ENCODE results near the gene CAPS2. TPM values are rescaled to one million over a fixed set of nuclear protein-coding genes. Genes with fewer than 3 reads are reported as not detected.

Gene CAPS2
- total and polyA plus RNA-seq, 8 donors: 1.3 to 74.7 (median 2.7) TPM

- Histone ChIP-seq H3K4me1 (no peaks in the 10 kb centered on the region), H3K27me3 (no peaks in the 10 kb centered on the region), H3K9me3 (no peaks in the 10 kb centered on the region), H3K36me3 (no peaks in the 10 kb centered on the region), H3K4me3 (no peak overlapping the region), H3K27ac (no peak overlapping the region)
- no peak for DNase-seq
- TF ChIP-seq CTCF (IDR thresholded peaks at IDR 0.05) (no peak), POLR2AphosphoS5 (IDR thresholded peaks at IDR 0.05) (no peak), EP300 (IDR thresholded peaks at IDR 0.05) (no peak), POLR2A (IDR thresholded peaks at IDR 0.05) (no peak)
- WGBS, 5 donors: 67 to 78% (median 72%) methylated on average over 5 of the region's 5 CpGs
- intact Hi-C loops (cut with DNase I; ENCODE audit: low total_unique reads): no loop called here
These were observed 58.5 kb downstream of the CAPS2 start for GRCh38 chr12:75271576-75271975.

- no peak for DNase-seq
- Histone ChIP-seq H3K36me3 (no peaks in the 10 kb centered on the region), H3K4me3 (no peak overlapping the region), H3K4me1 (no peaks in the 10 kb centered on the region), H3K27me3 (no peaks in the 10 kb centered on the region), H3K27ac (no peak overlapping the region), H3K9me3 (peaks cover 0 to 8% (median 6%) of the 10 kb centered on the region in 4 donors)
- TF ChIP-seq CTCF (IDR thresholded peaks at IDR 0.05) (no peak), EP300 (IDR thresholded peaks at IDR 0.05) (no peak), POLR2AphosphoS5 (IDR thresholded peaks at IDR 0.05) (no peak)
- intact Hi-C loops (cut with DNase I; ENCODE audit: low total_unique reads): no loop called here
- WGBS, 5 donors: 41 to 69% (median 59%) methylated on average over 4 of the region's 4 CpGs
These were observed 60.0 kb downstream of the CAPS2 start for GRCh38 chr12:75270157-75270556.

GRCh38 chr12:75269209-75269608, 60.9 kb downstream of the CAPS2 start:
- no peaks in the 10 kb centered on the region for H3K36me3 ChIP-seq
- intact Hi-C loops (cut with DNase I; ENCODE audit: low total_unique reads): no loop called here
- DNase-seq: no peak
- no peak overlapping the region for H3K4me3 ChIP-seq
- WGBS, 5 donors: 60 to 78% (median 74%) methylated on average over 2 of the region's 2 CpGs
- no peaks in the 10 kb centered on the region for H3K4me1 ChIP-seq
- H3K27ac ChIP-seq: no peak overlapping the region
- TF ChIP-seq POLR2A (IDR thresholded peaks at IDR 0.05) (no peak), CTCF (IDR thresholded peaks at IDR 0.05) (no peak), EP300 (IDR thresholded peaks at IDR 0.05) (no peak), POLR2AphosphoS5 (IDR thresholded peaks at IDR 0.05) (no peak)
- peaks cover 0 to 8% (median 6%) of the 10 kb centered on the region in 4 donors for H3K9me3 ChIP-seq
- H3K27me3 ChIP-seq: no peaks in the 10 kb centered on the region

- TF ChIP-seq POLR2AphosphoS5 (IDR thresholded peaks at IDR 0.05): no peak
- no peak for TF ChIP-seq EP300 (IDR thresholded peaks at IDR 0.05)
- TF ChIP-seq POLR2A (IDR thresholded peaks at IDR 0.05): no peak
- TF ChIP-seq CTCF (IDR thresholded peaks at IDR 0.05): no peak
- 66 to 78% (median 75%) methylated on average over 2 of the region's 2 CpGs for WGBS, 5 donors
- Histone ChIP-seq H3K4me1 (no peaks in the 10 kb centered on the region), H3K27me3 (no peaks in the 10 kb centered on the region), H3K36me3 (no peaks in the 10 kb centered on the region), H3K27ac (no peak overlapping the region), H3K9me3 (peaks cover 0 to 1% (median under 1%) of the 10 kb centered on the region in 4 donors), H3K4me3 (no peak overlapping the region)
- intact Hi-C loops (cut with DNase I; ENCODE audit: low total_unique reads): no loop called here
- DNase-seq: no peak
These were observed 69.8 kb downstream of the CAPS2 start for GRCh38 chr12:75260316-75260715.

Data from stomach (tissue), 9 donors.